Activated CD4-positive, CD25-positive, alpha-beta regulatory T cell treated with anti-CD3 and anti-CD28 coated beads, Interleukin-2, amount 50 U/mL, for 24 hours (primary cell): ENCODE results near the gene TPX2.
"Not testable (repeated sequence)": the region's sequence is repeated elsewhere in the genome, so short reads cannot be mapped to it uniquely, and the experiment has no call there.

Experiments
- ATAC-seq, 2 donors: fragments of 150-1000 bp; cut with Tn5 transposase; one replicate each; pipeline ENCODE4 v1.10.0; 2021; ENCODE audit warnings: mild to moderate bottlenecking in 1 of 2, moderate library complexity in 1 of 2

TPX2 gene

DNA sequence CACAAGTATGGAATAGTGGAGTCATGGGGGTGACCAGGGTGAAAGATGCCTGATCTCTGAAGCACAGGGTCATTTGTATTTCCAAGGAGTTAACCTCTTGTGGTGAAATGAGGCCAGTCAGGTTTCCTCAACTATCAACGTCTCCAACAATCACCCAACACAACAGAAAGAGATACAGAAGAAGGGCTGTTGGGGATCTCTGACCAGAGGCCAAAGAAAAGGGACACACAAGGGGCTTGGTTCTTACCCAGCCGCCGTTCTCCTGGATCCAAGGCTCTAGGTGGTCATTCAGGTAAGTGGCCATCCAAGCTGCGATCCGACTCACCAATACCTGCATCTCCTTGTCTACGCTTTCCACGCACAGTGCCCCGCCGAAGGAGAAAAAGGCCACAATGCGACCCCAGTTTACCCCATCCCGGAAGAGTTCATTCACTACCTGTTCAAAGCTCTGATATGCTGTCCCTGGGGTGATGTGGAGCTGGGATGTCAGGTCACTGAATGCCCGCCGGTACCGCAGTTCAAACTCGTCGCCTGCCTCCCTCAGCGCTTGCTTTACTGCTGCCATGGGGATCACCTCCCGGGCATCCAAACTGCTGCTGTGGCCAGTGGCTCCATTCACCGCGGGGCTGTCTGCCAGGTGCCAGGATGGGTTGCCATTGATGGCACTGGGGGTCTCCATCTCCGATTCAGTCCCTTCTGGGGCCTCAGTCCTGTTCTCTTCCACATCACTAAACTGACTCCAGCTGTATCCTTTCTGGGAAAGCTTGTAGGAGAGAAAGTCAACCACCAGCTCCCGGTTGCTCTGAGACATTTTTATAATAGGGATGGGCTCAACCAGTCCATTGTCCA, 17.5 kb upstream of the TPX2 start:
- ATAC-seq, result no peak

DNA sequence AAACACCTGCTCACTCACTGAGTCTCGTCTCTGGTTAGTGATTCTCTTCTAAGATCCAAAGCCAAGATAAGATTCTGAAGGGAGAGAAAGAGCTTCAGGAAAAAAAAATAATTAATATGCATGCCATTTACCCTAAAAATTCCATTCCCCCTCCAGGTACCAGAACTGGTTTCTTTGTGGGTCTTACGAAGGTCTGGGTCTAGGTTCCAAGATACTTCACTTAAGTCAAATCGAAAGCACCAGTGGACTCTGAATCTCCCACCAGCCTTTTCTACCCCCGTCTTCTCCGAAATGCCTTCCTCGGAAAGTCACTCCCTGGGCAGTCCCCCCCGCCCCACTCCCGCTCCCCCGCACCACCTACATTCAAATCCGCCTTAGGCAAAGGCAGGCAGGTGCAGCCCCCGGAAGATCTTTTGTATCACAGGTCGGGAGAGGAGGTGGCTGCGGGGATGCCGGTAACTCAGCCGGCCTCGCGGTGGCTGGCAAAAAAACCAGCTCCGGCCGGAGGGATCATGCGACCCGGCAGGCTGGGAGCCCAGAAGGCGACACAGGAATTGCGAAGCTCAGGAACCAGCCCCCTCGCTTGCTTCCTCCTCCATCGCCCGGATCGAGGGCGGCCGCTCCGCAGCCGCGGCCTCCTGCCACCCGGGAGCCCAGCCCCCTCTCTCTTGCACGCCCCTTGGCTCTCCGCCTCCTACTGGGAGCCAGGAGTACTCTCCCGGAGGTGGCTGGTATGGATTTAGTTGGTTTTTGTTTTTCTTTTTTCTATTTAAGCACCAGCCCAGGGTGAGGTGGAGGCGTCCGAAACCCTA, 16.6 kb upstream of the TPX2 start, which contains the start of gene BCL2L1:
Gene BCL2L1 (minus strand): TSS at position 612 of the 812 bp plus-strand sequence. CDS start 650 bp downstream, outside the sequence.
- ATAC-seq, result peak; percentile 25 to 30

DNA sequence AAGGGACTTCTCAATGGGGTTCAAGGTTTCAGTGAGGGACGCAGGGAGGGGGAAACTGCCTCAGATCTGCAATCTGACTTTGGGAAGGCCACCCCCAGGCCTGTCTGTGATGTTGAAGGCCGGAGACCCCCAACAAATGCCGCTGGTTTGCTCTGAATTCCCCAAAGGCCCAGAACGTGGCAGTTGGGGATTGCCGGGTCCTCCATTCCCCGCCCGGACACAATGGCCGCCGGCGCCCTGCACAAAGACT, 16.1 kb upstream of the TPX2 start:
- ATAC-seq, result no peak

DNA sequence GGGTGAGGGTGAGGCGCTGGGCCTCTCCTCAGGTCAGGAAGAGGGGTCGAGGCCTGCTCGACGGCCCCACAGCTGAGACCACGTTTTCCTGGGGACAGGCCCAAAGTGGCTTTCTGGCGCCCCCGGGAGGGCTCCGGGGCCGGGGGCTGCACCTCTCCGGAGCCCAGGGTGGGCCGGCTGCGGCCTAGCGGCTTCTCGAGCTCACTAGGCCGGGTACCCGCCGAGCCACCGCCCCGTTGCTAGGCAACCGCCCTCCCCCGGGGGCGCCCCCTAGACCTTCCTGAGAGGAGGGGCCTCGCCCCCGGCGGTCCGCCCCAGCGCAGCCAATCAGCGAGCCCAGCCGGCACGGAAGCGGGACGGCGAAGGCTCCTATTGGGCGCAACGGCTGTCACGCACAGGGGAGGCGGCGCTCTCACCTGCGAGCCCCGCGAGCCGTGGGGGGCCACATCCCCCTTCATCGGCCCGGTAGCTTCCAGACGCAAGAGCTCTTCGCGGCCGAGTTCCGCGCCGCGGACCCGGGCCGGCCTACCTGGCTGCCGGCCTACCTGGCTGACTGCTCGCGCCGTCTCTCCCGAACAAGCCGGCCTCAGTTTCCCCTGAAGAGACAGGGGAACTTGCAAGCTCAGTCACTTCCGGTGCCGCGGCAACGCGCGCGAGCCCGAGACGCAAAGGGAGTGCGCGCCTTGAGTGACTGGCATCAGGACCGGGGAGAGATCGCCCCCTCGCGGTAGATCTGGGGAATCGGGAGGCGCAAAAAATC, 15.6 kb upstream of the TPX2 start:
- peak; percentile 89 to 91 for ATAC-seq

DNA sequence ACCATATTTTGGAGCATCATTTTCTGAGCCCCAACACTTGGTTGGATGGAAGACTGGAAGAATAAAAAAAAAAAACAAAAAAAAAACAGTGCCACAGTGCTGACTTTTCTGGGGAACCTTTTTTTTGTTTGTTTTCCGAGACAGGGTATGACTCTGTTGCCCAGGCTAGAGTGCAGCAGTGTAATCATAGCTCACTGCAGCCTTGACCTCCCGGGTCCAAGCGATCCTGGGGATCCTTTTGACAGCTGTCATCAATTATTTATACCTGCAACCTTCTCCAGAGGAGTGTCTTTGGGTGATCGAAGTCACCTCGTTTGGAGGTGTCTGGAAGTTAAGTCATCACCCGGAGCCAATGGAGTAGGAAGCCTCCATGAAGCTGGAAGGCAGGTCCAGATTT, 7.8 kb upstream of the TPX2 start:
- ATAC-seq, result no peak

DNA sequence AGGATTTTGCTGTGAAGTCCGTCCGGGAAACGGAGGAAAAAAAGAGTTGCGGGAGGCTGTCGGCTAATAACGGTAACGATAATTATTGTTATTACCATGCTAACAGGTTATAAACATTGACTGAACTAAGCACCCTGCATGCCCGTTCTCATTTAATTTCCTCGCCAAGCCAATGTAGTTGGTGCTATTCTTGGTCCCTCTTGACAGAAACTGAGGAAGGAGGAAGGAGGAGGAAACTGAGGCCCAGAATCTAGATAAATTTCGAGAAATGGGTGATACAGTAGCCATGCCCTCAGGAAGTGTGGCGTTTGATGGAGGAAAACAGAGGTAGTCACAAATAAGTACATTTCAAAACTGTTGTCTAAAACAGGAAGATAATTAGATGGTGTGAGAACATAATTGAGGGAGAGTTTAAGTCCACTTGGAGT, 474 bp downstream of the TPX2 start:
- ATAC-seq, result no peak

DNA sequence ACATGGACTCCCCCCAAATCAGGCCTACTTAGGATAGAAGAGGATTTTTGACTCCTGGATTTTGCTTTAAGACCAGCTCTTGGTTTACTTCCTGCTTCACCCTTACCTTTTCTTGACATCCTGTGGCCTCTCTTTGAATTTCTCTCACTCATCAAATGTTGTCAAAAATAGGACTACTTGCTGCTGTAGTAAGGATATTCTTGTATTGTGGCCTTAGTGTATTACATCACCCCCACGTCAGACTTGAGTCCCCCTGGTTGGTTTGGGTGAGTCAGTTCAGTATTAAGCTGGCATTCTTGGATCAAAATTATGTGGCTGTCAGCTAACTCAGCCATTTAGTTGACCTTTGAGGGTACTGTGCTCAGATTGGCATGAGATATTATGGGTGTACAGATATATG, 1.1 kb downstream of the TPX2 start:
- ATAC-seq, result peak in 1 of 2 donors; percentile 36

DNA sequence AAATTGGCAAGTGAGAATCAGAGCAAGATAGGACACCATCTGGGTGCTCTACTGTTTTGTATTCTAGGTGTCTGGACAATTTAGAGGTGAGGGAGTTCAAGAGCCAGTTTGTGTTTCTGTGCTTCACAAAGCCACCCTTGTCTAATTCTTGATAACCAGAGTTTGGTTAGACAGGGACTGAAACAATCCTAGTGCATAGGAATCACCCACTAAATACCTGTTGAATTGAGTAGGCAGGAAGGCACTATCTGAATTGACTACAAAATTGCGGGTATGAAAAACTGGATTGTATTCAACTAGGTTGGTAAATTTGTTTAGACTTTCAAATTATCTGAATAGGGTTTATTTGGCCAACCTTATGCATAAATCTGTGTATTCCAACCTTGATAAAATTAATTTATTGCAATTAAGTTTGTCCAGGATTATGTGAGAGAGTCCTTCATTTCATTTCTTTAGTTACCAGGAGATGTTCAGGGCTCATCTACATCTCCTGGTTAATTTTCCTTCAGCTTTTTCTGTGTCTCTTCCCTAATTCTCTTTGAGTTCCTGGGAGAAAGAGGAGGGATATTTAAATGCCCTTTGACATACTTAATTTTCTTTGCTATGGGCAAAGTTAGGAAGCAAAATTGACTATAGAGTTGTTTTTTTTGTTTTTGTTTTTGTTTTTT, 1.7 kb downstream of the TPX2 start:
- ATAC-seq, result no peak

DNA sequence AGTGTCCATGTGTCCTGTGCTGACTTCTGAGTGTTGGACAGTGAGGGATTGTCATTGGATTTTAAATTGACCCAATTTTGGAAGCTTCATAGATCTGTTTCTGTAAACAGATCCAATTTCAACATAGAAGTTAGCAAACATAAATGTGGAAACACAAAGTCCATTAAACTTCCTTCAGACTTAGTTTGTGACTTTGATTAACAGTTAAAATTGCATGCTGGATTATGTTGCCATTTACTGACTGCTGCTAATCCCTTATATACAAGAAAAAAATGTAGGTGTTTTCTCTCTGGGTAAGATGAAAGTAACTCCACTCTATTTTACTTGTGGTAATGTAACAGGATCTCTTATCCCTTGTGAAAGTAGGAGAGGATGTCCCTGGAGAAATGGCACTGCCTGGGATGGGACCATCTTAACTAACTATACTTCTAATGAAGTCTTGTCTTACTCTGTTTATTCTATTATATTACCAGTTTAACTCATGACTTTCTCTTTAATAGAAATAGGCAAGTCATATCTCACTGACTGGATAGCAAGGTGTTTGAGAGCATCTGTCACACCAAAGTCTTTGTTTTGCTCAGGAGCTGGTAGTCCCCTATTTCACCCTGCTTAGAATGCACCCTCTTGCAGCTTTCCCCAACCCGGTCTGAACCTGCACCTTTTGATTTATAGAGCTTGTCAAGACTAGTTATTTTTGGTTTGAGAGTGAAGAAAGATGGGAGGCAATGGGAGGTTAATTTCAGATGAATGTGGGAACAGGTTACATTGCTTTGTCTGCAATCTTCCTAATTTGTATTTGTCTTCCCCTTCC, 7.2 kb downstream of the TPX2 start:
- peak; percentile 38 to 79 for ATAC-seq

DNA sequence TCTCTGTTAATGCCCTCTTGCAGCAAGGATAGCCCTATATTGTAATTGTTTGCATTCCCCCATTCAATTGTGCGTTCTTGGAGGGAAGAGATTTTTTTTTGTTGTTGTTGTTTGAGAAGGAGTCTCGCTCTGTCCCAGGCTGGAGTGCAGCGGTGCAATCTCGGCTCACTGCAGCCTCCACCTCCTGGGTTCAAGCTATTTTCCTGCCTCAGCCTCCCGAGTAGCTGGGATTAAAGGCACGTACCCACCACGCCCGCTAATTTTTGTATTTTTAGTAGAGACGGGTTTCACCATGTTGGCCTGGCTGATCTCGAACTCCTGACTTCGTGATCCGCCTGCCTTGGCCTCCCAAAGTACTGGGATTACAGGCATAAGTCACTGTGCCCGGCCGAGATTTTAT, 7.9 kb downstream of the TPX2 start:
- ATAC-seq, result not testable (repeated sequence)

DNA sequence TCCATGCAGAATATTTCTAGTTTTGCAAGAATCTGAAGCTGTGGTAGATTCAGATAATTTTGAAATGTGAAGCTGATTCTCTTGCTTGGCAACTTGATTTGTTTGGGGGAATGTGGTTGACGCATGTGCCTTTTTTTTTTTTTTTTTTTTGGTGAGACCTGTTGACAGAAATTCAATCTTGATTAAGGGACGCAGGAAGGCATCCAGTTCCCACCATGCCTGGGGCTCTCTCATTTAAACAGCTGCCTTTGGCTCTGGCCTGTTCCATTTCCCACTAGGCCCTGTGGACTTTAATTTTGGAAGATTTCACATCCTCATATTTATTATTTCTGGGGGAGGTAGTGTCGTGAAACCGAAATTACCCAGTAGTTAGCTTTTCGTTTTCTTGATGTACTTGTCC, 8.6 kb downstream of the TPX2 start:
- no peak for ATAC-seq

DNA sequence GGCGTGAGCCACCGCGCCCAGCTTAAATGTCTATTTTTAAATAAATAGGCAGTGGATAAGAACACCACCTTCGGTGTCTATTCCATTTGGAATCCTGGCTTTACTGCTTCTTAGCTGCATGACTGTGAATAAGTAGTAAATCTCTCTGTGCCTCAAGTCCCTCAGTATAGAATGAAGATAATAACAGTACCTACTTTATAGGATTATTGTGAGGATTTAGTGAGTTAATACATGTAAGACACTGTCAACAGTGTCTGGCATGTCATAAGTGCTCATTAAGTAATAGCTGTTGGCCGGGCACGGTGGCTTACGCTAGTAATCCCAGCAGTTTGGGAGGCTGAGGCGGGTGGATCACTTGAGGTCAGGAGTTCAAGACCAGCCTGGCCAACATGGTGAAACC, 10.1 kb downstream of the TPX2 start:
- no peak for ATAC-seq

DNA sequence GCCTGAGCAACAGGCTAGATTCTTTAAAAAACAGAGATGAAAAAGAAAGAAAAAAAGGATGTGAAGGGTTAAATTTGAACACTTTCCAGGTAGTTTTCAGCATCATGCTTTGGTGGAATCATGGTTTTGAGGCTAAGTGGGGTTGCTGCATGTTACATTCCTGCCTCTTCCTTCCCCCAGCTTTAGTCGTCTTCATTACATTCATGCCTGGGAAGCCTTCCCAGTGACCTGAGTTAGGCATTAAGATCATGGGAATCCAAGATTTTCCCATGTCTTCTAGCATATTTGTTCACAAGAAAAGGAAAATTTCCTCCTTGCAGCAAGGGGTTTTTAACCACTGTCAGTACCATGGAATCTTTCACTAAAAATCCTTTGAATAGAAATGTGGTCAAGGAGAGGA, 12.0 kb downstream of the TPX2 start:
- ATAC-seq, result no peak

DNA sequence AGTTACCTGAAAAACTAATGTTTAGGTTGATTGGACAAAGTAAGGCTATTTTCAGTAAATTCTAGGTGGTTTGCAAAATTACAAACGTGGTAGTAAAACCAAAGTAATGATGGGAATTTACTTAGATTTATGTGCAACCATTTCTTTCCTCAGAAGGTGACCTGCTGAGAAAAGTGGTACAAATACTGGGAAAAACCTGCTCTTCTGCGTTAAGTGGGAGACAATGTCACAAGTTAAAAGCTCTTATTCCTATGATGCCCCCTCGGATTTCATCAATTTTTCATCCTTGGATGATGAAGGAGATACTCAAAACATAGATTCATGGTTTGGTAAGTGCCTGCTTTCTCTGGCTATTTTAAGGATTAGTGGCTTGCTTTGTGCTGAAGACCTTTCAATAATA, 18.2 kb downstream of the TPX2 start:
- ATAC-seq, result no peak

DNA sequence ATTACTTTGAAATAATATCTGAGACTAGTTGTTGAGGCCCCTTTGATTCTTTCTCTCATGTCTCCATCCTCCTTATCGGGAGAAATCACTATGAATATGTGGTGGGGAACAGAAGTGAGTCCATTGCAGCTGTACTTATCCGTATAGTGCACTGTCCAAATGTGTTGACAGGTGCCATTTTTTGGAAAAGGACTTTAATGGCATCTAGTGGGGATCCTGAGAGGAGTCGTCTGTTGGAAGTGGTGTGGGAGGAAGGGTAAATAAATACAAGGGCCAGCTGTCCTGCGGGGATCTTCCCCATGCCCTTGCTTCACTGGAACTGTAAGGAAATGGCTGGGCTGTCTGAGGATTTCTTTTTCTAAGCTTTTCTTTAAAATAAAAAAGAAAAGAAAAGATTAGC, 19.4 kb downstream of the TPX2 start:
- no peak for ATAC-seq

DNA sequence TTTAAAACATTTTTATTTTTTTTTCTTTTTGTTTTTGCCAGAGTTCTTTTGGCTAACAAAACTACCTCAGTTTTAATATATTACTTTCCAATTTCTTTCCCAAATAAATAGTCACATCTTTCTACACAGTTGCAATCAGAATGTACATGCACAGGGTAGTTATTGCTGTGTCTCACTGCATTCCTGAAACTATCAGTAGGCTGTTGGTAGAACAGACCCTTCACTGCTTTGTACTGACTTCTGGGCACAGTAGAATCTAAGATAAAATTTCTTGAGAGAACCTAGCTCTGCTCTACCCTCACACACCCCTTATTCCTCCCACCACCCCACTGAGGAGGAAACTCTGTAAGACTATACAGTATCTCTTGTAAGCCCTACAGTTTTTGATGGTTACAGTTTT, 19.9 kb downstream of the TPX2 start:
- no peak for ATAC-seq

DNA sequence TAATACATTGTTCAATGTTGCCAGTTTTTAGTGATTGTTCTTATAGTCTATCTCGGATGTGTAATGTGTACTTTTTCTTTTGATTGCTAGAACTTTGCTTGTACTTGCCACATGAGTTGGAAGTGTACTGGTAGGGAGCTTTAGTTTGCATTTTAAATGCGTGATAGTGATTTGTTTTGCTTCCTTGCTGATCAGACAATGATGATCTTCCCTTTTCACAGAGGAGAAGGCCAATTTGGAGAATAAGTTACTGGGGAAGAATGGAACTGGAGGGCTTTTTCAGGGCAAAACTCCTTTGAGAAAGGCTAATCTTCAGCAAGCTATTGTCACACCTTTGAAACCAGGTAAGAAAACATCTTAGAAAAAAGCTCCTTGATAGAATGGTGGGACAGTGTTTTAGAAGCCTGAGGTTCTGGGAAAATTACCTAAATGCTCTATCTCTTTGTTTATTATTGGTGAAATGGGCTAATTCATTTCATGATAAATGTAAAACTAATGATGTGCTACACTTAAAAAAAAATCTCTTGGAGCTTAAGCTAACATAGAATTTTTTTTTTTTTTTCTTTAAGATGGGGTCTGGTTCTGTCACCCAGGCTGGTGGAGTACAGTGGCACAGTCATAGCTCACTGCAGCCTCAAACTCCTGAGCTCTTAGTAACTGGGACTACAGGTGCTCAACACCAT, 20.9 kb downstream of the TPX2 start:
- no peak for ATAC-seq

DNA sequence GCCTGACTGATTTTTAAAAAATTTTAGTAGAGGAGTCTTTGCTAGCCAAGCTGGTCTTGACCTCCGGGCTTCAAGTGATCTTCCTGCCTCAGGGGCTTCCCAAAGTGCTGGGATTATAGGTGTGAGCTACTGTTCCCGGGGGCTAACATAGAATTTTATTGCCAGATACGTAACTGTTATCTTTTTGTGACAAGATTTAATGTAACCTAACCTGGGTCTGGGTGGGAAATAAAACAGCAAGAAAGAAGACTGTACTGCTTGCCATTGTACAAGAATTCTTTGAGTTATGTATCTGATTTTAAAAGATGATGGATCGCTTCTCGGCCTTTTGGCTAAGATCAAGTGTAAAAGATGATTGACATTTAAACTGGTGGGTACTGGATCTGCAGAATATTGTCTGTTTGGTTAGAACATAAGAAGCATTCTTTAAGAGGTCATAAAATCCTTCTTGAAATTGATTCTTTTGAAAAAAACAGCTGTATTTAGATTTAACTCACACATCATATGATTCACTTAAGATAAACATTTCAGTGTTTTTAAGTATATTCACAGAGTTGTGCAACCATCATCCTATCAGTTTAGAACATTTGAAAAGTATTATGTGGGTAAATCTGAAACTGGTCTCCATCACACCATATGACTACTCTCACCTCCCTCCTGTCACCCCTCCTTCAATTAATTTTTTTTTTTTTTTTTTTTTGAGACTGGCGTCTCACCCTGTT, 21.6 kb downstream of the TPX2 start:
- peak in 1 of 2 donors; percentile 69 for ATAC-seq

DNA sequence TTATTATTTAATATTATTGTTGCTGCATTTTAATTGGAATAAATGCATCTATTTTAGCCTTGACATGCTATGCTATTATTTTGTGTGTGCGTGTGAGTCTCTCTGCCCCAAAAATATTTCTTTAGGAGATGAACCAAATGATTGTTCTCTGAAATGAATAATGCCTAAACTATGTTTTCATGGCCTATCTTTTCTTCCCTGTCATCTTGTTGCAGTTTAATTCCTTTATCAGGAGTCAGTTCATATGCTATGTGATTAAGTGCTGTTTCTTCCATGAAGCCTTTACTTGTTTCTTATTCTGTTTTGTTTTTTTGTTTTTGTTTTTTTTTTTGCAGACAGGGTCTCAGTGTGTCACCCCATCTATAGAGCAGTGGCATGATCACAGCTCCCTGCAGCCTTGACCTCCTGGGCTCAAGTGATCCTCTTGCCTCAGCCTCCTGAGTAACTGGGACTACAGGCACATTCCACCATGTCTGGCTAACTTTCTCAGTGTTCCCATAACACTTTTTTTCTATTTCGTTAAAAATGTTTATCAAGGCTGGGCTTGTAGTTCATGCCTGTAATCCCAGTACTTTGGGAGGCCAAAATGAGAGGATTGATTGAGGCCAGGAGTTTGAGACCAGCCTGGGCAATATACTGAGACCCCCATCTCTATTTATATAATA, 25.7 kb downstream of the TPX2 start:
- ATAC-seq, result no peak

DNA sequence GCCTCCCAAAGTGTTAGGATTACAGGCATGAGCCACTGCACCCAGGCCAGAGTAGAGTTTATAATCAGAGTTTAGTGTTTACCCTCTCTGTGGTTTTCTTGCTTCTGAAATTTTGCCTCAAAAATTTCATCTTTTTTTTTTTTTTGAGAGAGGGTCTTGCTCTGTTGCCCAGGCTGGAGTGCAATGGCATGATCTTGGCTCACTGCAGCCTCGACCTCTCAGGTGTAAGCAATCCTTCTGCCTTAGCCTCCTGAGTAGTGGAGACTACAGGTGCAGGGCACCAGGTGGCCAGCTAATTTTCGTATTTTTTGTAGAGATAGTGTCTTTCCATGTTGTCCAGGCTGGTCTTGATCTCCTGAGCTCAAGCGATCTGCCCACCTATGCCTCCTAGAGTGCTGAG, 28.7 kb downstream of the TPX2 start:
- ATAC-seq, result no peak
